Measurements from ENCODE around the gene CA7.

DNA sequence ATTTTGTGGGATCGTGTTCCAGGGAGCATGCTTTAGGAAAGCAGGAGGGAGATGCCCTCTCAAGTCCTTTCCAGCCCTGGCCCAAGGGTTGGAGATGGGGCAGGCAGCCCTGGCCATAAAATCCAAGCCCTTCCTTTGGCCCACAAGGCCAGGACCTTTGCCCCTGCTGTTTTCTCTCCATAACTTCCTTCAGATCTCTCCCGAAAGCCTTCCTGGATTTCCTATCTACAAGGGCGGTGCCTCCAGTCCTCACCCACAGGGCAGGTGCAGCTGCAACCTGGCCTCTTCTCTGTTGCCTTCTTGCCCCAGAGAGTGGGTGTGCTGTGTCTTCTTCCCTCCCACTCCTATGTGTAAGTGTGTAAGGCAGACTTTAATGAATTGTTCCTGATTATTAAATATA is 27.6 kb downstream of the CA7 start:
- TF ChIP-seq, protein P1, sequence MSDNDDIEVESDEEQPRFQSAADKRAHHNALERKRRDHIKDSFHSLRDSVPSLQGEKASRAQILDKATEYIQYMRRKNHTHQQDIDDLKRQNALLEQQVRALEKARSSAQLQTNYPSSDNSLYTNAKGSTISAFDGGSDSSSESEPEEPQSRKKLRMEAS (IDR thresholded peaks at IDR 0.05; ENCODE audit: low read depth, low read length) = no peak
- TF ChIP-seq POLR2A (IDR thresholded peaks at IDR 0.05; ENCODE audit: extremely low read depth, insufficient read length) (no peak), MYC (IDR thresholded peaks at IDR 0.05; ENCODE audit: low read depth, low read length) (no peak)
- TF ChIP-seq, protein P2, sequence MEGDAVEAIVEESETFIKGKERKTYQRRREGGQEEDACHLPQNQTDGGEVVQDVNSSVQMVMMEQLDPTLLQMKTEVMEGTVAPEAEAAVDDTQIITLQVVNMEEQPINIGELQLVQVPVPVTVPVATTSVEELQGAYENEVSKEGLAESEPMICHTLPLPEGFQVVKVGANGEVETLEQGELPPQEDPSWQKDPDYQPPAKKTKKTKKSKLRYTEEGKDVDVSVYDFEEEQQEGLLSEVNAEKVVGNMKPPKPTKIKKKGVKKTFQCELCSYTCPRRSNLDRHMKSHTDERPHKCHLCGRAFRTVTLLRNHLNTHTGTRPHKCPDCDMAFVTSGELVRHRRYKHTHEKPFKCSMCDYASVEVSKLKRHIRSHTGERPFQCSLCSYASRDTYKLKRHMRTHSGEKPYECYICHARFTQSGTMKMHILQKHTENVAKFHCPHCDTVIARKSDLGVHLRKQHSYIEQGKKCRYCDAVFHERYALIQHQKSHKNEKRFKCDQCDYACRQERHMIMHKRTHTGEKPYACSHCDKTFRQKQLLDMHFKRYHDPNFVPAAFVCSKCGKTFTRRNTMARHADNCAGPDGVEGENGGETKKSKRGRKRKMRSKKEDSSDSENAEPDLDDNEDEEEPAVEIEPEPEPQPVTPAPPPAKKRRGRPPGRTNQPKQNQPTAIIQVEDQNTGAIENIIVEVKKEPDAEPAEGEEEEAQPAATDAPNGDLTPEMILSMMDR (IDR thresholded peaks at IDR 0.05; ENCODE audit: low read depth, low read length) = no peak

Data from NB4 (cell line).